K562 treated with DMSO at 1 percent for 4 hours (cell line): ENCODE measurements around the gene PODXL. TPM values are rescaled to one million over a fixed set of nuclear protein-coding genes. Genes with fewer than 3 reads are reported as not detected.

Experiments
- total RNA-seq: library from RNA; unstranded; fragments of 300-600 nt; gene quantifications from 2 replicates; pipeline ENCODE4 v1.2.3, GENCODE V29; 2022; ENCODE audit not compliant: insufficient read depth

PODXL gene
- 0.44 TPM in 1 of 2 replicates, not detected in the other for total RNA-seq

DNA sequence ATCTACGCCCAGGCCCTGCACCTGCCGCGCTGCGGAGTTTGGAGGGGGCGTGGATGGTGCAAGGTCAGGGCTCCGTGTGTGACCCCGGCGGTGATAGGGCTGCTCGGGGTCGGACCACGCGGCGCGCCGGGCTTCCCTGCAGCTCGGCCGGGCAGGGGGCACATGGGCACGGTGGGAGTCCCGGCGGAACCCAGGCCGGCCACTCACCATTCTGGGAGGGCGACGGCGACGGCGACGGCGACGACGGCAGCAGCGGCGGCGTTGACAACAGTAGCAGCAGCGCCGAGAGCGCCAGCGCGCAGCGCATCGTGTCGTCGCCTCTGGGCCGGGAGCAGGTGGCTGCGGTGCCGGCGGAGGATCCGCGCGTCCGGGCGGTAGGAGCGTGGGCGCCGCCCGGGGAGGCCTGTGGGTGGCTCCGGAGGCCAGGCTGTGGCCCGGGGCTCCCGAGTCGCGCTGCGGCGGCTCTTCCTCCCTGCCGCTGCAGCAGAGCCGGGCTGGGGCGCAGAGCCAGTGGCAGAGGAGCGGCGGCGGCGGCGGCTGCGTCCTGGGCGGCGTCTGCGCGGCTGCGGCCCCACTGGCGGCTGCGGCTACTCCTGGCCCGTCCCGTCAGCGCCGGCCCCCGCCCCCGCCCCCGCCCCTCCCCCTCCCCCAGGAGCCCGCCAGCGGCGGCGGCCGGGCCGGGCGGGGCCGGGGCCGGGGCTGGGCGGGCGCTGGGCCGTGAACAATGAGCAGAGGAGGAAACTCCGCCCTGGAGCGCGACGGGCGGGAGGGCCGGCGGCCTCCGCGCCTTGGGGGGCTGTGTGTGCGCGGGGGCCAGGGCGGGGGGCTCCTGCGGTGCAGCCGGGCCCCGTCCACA is at the start of gene PODXL:
Gene PODXL (minus strand): TSS at position 576 of the 856 bp plus-strand sequence. CDS start 269 bp downstream, at position 307.

Other genes starting within 250 kb of the PODXL start
- 12.8 and 17.7 TPM in 2 replicates for gene MKLN1, start 228.8 kb downstream of the PODXL start, total RNA-seq